Fibroblast of the conjunctiva (primary cell): ENCODE results near the gene PLEKHH1.

Source experiments
- DNase-seq: peaks from one replicate; pipeline ENCODE4 v3.0.0-alpha.2; 2010; ENCODE audit warnings: low read depth

Gene PLEKHH1

DNA sequence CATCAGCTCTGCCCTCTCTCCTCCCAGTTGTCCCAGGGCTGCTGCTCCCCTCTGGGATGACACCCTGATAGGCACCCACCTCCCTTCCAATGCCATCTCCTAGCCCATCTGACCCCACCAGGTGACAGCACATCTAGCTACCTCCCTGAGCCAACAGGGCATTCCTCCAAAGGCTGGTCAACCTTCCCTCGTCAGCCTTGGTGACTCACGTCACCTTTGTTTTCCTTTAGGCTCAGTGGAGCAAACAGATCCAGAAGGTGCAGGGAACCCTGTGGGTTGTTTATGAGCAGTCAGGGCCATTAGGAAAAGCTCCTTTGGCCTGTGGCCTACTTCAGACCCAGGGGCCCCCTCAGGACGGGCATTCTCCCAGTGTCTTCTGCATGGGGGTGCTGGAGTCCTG is 34.6 kb downstream of the PLEKHH1 start:
- DNase-seq = no peak

DNA sequence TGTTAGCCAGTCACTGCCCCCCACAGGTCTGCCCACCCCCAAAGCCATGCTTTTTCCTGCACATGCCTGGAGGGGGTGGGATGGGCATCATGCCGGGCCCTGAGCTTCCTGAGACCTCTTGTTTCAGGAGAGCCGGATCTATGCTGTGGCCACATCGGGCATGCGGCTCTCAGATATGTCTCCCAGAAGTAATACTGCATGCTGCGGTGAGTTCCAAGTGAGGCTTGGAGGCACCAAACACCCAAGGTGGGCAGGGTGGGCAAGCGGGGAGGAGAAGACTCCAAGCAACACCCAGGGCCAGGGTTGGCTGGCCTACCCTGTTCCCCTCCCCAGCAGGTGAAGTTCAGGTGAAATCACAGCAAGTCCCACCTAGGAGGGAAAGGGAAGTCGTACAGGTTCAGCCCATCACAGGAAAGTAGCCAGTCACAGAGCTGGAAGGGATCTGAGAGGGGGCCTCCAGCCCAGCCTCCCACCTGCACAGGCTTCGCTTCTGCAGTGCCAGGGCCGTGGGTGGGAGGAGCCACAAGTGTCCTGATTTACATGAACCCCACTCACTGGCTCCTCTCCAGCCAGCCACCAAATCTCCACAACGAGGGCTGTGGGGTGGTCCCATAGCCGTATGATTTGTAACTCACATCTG is 36.0 kb downstream of the PLEKHH1 start:
- no peak for DNase-seq

DNA sequence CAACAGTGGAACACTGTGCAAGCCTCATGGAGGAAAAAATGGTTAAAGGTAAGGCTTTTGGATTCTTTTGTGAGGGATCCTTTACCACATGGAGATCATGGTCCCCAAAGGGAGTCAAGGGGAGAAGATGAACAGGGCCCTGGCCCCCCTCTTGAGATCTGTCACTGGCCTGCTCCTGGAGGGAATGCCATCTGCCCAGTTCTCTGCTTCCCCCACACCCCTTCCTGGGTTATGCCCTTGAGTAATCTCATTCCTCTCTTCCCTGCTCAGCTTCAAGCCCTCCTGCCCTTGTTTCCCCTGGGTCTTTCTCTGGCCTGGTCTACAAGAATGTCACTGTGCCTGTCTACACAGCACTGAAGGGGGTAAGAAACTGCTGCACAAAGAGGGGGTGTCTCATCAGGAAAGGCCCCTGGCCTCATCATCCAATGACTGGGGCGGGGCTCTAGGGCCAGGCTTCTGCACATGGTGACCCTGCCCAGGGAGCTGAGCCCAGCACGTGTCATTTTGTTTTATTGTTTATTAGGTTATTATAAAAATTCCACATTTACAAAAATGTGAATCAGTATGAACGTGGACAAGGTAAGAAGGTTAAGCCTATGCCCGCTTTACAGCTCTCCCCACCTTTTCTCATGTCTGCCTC is 36.7 kb downstream of the PLEKHH1 start:
- DNase-seq = no peak

DNA sequence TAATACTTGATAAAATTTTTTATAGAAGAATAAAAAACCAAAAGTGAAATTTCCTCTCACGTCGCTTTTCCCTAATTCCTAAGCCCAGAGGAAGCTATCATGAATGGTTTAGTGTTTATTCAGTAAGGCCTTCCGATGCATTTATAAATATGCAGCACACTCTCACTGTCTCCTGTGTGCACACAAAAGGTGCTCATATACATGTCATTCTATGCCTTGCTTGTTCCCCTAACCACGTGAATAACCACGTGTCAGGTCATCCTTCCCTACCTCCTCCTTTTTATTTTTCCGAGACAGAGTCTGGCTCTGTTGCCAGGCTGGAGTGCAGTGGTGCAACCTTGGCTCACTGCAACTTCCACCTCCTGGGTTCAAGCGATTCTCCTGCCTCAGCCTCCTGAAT is 37.4 kb downstream of the PLEKHH1 start:
- no peak for DNase-seq

DNA sequence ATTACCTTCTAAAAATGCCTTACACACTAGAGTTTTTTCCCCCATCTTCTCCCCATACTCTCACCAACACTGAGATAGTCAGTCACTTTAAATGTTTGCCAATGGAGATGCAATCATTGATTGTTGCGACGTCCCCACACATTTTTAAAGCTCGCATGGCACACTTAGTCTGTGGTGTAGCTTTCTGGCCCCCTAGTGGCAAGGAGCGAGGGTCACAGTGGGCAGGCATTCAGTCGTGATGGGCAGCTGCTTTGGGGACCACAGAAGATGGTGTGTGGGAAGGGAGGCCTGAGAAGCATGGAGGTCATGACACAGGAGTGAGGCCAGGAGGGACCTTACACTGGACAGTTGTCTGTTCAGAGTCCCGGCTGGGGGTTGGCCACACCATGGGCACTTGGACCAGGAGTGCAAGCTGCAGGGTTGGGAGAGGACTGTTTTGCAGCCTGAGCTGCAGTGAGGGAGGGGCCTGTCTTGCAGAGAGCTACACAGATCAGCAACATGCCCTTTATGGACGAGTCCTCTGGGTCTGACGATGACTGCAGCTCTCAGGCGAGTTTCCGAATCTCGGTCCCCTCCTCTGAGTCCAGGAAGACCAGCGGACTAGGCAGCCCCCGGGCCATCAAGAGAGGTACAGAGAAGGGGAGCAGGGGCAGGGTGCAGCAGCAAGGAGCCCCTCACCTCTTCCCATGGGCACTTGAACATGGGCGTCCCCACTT is 38.3 kb downstream of the PLEKHH1 start:
- peak; percentile 13 for DNase-seq

DNA sequence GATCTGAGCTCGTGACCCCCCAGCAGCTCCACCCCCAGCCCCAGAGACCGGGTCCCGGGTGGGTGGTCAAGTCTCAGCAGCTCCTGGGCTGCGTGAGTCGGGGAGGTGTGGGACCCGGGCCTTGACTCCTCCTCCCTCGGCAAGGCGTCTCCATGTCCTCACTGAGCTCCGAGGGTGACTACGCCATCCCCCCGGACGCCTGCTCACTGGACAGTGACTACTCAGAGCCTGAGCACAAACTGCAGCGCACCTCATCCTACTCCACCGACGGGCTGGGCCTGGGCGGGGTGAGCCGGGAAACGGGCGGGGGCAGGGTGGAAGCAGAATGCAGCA is 38.9 kb downstream of the PLEKHH1 start:
- no peak for DNase-seq

DNA sequence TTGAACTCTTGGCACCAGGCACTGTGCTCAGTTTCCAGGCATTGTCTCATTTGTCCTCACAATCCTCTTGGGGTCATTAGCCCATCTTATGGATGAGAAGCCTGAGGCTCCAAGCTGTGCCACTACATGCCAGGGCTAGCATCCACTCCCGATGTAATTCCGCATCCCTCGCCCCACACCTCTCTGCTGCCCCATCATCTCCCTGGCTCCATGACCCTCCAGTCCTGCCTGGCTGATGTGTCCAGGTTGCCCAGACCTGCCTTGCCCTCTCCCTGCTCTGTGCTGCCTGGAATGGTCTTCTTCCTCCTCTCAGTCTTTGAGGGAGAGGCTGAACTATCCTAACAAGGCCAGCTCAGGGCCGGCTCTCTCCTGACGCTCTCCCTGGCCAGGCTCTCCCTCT is 39.5 kb downstream of the PLEKHH1 start:
- no peak for DNase-seq

DNA sequence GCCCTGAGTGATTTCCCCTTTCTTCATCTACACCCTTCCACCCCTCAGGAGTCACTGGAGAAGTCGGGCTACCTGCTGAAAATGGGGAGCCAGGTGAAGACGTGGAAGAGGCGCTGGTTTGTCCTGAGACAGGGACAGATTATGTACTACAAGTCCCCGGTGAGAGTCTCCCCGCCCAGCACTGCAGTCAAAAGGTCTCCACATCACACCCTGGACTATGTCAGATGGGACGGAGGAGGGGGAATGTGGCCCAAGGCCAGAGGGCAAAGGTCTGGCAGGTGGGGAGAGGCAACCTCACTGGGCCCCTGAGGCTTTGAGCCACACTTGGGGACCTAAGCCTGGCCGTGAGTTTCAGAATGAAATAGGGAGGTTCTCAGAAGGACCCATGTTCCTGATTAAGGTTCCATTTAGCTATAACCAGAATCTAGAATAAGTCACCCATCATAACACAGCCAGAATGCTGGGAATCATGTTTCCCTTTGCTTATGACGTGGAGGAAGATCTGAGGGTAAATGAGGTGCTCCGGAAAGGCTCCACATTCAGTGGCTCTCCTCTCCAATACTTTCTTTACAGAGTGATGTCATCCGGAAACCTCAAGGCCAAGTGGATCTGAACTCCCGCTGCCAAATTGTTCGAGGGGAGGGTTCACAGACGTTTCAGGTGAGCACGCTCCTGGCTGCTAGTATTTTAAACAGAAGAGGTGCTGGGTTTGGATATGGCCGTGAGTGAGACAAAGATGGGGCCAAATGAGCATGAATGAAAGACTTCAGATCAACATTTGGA is 40.3 kb downstream of the PLEKHH1 start:
- no peak for DNase-seq

DNA sequence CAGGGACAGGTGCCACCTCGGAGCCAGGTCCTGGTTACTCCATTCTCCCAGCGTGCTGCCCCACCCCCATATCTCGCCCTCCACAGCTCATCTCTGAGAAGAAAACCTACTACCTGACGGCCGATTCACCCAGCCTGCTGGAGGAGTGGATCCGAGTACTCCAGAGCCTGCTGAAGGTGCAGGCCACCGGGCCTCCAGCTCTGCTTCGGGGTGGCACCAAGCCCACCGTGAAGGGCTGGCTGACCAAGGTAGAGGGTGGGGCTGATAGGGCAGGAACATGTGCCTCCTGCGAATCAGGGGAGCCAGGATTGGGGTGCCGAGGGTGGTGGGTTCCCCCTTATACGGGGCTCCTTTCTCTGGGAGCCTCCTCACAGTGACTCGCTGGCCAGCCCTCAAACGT is 41.1 kb downstream of the PLEKHH1 start:
- DNase-seq = no peak

DNA sequence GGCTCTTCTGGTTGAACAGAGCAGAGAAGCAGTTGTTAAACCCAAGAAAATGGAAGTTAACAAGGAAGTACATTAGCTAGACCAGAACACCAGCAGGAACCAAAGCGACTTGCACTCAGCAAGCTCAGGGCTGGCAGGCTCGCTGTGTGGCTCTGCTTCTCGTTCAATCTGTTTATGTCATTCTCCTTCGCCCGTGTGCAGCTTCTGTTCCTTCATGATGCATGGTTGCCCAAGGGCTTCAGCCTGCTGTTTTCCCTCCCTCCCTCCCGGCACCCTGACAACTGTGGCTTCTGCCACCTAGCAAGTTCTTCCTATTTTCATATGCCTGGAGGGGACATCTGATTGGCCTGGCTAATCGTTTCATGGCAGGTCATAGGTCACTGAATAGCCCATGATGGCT is 41.7 kb downstream of the PLEKHH1 start:
- DNase-seq = no peak

DNA sequence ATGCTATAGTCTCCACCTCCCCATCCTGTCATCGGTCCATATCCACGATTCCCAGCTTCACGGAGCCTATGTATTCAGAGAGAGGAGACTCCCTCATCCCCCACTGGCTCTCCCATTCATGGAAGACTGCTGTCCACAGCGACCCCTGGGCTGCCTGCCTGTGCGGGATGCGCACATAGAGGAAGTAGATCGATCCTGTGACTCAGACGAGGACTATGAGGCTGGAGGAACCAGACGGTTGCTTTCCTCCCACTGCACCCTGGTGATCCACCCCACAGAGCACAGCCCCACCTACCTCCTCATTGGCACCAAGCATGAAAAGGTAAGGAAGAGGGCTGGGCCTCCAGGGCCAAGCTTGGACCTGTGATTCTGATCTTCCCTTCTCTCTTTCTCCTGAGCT is 42.6 kb downstream of the PLEKHH1 start:
- no peak for DNase-seq

DNA sequence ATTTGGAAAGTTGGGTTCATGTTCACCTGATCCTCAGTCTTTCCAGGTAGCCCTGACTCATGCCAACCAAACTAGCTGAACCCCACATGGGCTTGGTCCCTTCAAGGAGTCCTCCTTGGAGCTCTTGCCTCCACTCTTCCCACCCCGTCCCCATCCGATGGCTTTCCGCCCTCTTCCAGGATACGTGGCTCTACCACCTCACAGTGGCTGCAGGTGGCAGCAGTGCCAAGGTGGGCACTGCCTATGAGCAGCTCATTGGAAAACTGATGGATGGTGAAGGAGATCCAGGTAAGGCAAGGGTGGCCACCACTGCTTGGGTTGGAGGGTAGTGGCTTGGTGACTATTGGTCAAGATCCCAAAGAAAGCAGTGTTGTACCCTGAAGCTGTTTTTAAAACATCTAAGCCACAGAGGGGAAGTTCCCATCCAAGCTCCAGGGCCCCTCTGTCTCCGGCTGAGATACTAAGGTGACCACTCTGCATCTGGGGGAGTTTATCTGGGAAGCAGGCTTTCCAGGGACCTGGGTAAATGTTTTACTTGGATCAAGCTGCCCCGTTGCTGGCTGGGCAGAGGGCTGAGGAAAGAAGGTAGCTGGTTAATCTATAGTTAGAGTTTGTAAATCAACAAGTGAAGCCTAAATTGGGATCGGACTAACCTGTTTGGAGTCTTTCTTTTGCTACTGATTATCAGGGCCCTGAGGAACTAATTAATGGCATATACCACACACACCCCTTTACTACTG is 43.3 kb downstream of the PLEKHH1 start:
- DNase-seq = no peak

DNA sequence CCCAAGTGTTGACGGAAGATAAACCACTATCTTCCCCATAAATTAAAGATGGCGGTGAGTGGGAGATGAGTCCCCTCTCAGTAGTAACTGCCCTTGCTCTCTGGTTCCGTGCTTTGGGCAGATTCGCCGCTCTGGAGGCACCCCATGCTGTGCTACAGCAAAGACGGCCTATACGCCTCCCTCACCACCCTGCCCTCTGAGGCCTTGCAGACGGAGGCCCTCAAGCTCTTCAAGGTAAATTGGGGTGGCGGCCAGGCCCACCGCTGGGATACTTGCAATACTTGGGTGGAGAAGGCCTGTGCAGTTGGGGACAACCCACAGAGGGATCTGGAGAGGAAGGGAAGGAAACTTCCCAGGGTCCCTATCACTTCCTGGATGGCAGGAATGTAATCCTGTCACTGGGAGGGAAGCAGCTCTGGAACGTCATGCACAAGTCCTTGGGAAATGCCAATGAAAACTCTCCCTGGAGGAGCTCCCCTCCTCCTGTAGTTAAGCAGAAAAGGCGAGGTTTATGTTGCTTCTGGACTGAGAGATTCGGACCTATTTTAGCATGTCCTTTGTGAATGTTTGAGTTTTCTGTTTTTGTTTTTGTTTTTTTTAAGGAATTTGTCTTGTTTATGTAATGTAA is 44.2 kb downstream of the PLEKHH1 start:
- no peak for DNase-seq

DNA sequence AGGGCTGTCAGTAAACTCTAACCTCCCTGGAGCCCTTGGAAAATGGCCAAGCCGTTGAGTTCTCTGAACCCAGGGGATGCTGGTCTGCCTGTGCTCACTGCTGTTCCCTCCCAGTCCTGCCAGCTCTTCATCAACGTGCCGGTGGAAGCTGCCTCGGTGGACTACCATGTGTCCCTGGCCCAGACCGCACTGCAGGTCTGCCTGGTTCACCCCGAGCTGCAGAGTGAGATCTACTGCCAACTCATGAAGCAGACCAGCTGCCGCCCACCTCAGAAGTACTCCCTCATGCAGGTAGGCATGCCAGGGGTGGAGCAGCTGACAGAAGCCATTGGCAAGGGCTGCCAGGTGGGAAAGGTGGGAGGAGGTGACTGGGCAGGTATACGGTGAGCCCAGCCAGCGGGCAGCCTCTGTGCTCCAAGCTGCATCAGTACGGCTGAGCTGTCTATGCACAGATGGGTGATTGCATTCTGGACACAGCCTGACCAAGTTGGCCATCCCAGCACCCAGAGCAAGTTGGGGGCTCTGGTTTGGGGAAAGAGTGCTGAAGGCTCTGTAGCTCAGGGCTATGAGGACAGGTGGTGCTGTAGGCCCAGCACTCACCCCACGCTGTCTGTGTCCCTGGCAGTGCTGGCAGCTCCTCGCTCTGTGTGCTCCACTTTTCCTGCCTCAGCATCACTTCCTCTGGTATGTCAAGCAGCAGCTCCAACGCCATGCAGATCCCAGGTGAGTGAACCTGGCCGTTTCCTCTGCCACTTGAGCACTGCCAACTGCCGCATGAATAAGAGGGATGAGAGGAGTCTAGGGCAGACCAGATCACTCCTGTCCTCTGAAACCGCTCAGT is 45.0 kb downstream of the PLEKHH1 start:
- no peak for DNase-seq

DNA sequence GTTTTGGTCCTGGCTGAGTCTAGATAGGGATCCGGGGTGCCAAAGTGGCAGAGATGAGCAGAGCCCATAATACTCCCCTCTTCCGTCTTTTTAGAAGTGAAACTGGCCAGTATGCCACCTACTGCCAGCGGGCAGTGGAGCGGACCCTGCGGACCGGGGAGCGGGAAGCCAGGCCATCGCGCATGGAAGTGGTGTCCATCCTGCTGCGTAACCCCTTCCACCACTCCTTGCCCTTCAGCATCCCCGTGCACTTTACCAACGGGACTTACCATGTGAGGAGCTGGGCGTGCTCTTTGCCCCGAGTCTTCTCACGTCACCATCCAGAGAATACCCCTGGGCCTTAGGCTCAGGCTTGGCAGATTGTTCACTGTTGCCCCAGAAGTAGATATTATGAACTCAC is 46.0 kb downstream of the PLEKHH1 start:
- DNase-seq = no peak

DNA sequence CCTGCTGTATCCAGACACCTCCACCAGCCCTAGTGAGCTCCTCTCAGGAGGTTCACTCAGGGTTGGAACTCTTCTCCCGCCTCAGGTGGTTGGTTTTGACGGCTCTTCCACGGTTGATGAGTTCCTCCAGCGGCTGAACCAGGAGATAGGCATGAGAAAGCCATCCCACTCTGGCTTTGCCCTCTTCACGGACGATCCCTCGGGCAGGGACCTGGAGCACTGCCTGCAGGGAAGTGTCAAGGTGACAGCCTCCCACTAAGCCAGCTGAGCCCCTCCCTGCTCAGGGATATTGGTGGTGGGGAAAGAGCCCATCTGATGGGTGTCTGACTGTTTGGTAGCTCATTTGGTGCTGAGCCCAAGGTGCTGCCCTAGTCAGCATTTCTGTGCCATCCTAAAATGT is 46.5 kb downstream of the PLEKHH1 start:
- no peak for DNase-seq

DNA sequence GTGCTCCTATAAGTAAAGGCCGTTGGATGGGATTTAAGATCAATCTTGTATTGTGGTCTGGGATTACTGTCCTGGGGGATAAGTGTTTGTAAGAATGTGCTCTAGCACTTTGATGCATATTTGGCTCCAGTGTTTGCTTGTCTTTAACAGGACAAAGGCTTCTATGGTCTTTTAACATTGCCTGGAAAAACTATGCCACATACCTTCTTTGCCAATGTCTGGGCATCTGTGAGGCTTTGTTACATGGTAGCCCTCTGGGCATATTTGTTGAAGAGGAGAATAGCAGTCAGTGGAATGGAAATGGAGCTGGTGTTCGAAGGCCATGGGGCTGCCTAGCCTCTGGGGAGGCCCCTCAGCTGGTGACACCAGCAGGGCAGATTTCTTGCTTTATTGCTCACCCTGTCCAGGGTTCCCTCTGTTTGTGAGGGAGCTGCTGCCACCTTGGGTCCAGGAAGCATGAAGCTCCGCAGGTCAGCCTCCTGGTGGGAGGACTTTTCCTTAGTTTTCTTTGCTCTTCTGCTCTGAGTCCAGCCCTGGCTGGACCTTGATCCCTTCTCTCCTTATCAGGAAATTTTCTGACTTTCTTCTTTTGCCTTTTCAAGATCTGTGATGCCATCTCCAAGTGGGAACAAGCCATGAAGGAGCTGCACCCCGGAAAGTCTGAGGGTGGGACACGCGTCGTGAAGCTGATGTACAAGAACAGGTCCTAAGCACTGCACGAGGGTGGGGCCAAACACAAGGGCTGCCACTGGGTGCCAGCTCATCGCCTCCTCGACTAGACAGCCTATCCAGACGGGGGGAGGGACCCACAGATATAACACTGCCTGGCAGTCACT is 47.5 kb downstream of the PLEKHH1 start:
- DNase-seq = no peak

DNA sequence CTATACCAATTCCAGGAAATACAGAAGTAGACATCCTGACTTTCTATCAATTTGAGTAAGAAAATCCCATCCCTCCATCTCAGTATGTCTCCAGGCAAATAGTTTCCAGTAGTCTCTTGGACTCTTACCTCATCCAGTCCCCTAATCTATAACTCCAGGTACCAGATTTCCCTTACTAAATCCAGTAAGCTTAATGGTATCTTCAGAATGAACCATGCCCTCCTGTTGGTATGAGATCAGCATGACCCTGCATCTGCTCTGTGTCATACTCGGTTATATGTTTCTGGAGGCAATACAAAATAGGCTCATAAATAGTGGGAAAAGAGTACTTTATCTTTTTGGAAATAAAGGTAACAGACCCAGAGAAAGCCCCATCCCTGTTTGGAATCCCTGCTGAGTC is 48.6 kb downstream of the PLEKHH1 start:
- no peak for DNase-seq

DNA sequence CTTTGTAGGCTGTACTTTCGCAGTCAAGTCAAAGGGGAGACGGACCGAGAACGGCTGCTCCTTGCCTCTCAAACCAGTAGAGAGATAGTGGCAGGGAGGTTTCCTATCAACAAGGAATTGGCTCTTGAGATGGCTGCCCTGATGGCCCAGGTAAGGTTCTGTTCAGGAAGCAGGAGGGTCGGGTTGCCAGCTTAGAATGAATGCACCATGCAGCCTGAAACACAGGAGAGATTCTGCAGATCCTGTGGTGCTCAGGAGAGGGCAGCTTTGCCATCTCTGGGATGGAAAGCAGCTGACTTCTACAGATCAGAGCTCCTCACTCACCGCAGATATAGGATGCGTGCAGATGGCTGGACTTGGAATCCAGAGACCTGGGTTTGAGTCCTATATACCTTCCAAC is 49.0 kb downstream of the PLEKHH1 start:
- DNase-seq = no peak
